Body of pancreas (tissue), 4 donors: ENCODE data around the gene CES2. TPM values are rescaled to one million over a fixed set of nuclear protein-coding genes. Genes with fewer than 3 reads are reported as not detected.

ENCODE experiments used
- ATAC-seq: fragments of 150-250 bp; one replicate; pipeline ENCODE4 v1.9.1; 2016
- DNase-seq, 4 donors: peaks; one replicate each; pipeline ENCODE4 v3.0.0-alpha.2; 2019
- H3K27ac ChIP-seq, 4 donors: fragments of 200-600 bp; sonication (generic); 1 replicate in 3 of 4; 2 replicates in 1 of 4; pipeline versions ENCODE4 v1.5.1 to v1.6.1; 2016 to 2019; ENCODE audit warnings: mild to moderate bottlenecking in 1 of 4, mixed read lengths in 1 of 4, moderate library complexity in 1 of 4
- H3K27me3 ChIP-seq, 2 donors: fragments of 200-600 bp; sonication (generic); one replicate each; pipeline ENCODE4 v1.6.0; 2016; ENCODE audit warnings: mild to moderate bottlenecking in 1 of 2
- H3K36me3 ChIP-seq, 2 donors: fragments of 200-600 bp; sonication (generic); replicated peaks in 1 of 2; 2 replicates each; pipeline ENCODE4 v1.5.1; 2016; ENCODE audit warnings: low read depth in 2 of 2; ENCODE audit not compliant: insufficient read depth in 1 of 2
- H3K4me1 ChIP-seq: fragments of 200-600 bp; sonication (generic); one replicate; pipeline ENCODE4 v1.6.0; 2016
- H3K4me3 ChIP-seq, 2 donors: fragments of 200-600 bp; sonication (generic); 1 replicate in 1 of 2; 2 replicates in 1 of 2; pipeline ENCODE4 v1.5.1; 2016 to 2019
- H3K9me3 ChIP-seq, 3 donors: fragments of 200-600 bp; sonication (generic); 1 replicate in 2 of 3; 2 replicates in 1 of 3; pipeline ENCODE4 v1.5.1; 2016
- CTCF ChIP-seq, 7 experiments: fragments of 450-650 bp in 4 of 7; fragments of 200-600 bp in 3 of 7; sonication (generic) in 3 of 7; IDR thresholded peaks; one replicate each; pipeline ENCODE4 v1.5.1; 2016 to 2019; ENCODE audit warnings: antibody characterized with exemption in 7 of 7
- POLR2A ChIP-seq, 3 donors: fragments of 450-650 bp; IDR thresholded peaks; one replicate each; pipeline ENCODE4 v1.6.1; 2016; ENCODE audit warnings: antibody characterized with exemption in 3 of 3, mild to moderate bottlenecking in 2 of 3
- WGBS, 2 donors: methylation state at CpG; one replicate each; pipeline ENCODE4 v1.1.5; 2017; 5-methylcytosine and 5-hydroxymethylcytosine counted together
- intact Hi-C: fragments of 100-400 bp; cut with DNase I; formaldehyde crosslinking; loops from one replicate; pipeline ENCODE4 v1.15.1; 2023
- total RNA-seq, 2 donors: library from RNA; depleted of rRNA; stranded (reverse); fragments of >200 nt; gene quantifications; one replicate each; pipeline ENCODE4 v1.1.0, GENCODE V29; 2016

CES2 gene
- total RNA-seq, 2 donors from 2014 or later = 24.9 to 29.3 TPM

GRCh38 chr16:66936889-66937554, 1.7 kb downstream of the CES2 start:
- no peak for TF ChIP-seq CTCF (IDR thresholded peaks at IDR 0.05)
- TF ChIP-seq POLR2A (IDR thresholded peaks at IDR 0.05) = no peak
- H3K27me3 ChIP-seq = no peaks in the 10 kb centered on the region
- H3K36me3 ChIP-seq = peaks cover 8% of the 10 kb centered on the region in 2 donors
- intact Hi-C loops = no loop called here
- no peak for DNase-seq
- no peak overlapping the region for H3K4me3 ChIP-seq
- WGBS, 2 donors = 83 to 89% methylated on average over 4 of the region's 4 CpGs
- H3K9me3 ChIP-seq = no peaks in the 10 kb centered on the region
- peaks cover 45% of the 10 kb centered on the region for H3K4me1 ChIP-seq
- no peak for ATAC-seq
- H3K27ac ChIP-seq = no peak overlapping the region

- intact Hi-C loops = no loop called here
- Histone ChIP-seq H3K9me3 (no peaks in the 10 kb centered on the region), H3K27ac (no peak overlapping the region), H3K27me3 (no peaks in the 10 kb centered on the region), H3K4me3 (no peak overlapping the region), H3K36me3 (peaks cover 10 to 14% of the 10 kb centered on the region in 2 donors), H3K4me1 (peaks cover 38% of the 10 kb centered on the region)
- TF ChIP-seq POLR2A (IDR thresholded peaks at IDR 0.05) (no peak), CTCF (IDR thresholded peaks at IDR 0.05) (no peak)
- DNase-seq (no peak), ATAC-seq (no peak)
- 88 to 100% methylated on average over 1 to 10 of the region's 10 CpGs for WGBS, 2 donors
These were observed 2.5 kb downstream of the CES2 start for GRCh38 chr16:66937725-66938337.

- Histone ChIP-seq H3K9me3 (no peaks in the 10 kb centered on the region), H3K27me3 (no peaks in the 10 kb centered on the region), H3K4me3 (no peak overlapping the region), H3K27ac (no peak overlapping the region), H3K4me1 (peaks cover 29% of the 10 kb centered on the region), H3K36me3 (peaks cover 10 to 14% of the 10 kb centered on the region in 2 donors)
- intact Hi-C loops = no loop called here
- DNase-seq (no peak), ATAC-seq (no peak)
- no peak for TF ChIP-seq POLR2A (IDR thresholded peaks at IDR 0.05)
- no peak for TF ChIP-seq CTCF (IDR thresholded peaks at IDR 0.05)
These were observed 4.0 kb downstream of the CES2 start for GRCh38 chr16:66939366-66939765.

GRCh38 chr16:66940236-66940635, 4.9 kb downstream of the CES2 start:
- peaks cover 10 to 14% of the 10 kb centered on the region in 2 donors for H3K36me3 ChIP-seq
- ATAC-seq (no peak), DNase-seq (no peak)
- H3K27ac ChIP-seq = no peak overlapping the region
- intact Hi-C loops = no loop called here
- no peak overlapping the region for H3K4me3 ChIP-seq
- H3K9me3 ChIP-seq = no peaks in the 10 kb centered on the region
- TF ChIP-seq CTCF (IDR thresholded peaks at IDR 0.05) (no peak), POLR2A (IDR thresholded peaks at IDR 0.05) (no peak)
- 90 to 92% methylated on average over 13 to 16 of the region's 16 CpGs for WGBS, 2 donors
- peaks cover 28% of the 10 kb centered on the region for H3K4me1 ChIP-seq
- no peaks in the 10 kb centered on the region for H3K27me3 ChIP-seq

- intact Hi-C loops = no loop called here
These were observed 7.7 kb downstream of the CES2 start for GRCh38 chr16:66942981-66943380.

More at GRCh38 chr16:66942981-66943380, 7.7 kb downstream of the CES2 start:
- peaks cover 3% of the 10 kb centered on the region for H3K4me1 ChIP-seq
- H3K27me3 ChIP-seq = no peaks in the 10 kb centered on the region
- no peak overlapping the region for H3K27ac ChIP-seq
- no peak overlapping the region for H3K4me3 ChIP-seq
- H3K36me3 ChIP-seq = peaks cover 10 to 14% of the 10 kb centered on the region in 2 donors
- ATAC-seq = no peak
- no peaks in the 10 kb centered on the region for H3K9me3 ChIP-seq
- WGBS, 2 donors = 90 to 100% methylated on average over 5 of the region's 5 CpGs
- TF ChIP-seq POLR2A (IDR thresholded peaks at IDR 0.05) (no peak), CTCF (IDR thresholded peaks at IDR 0.05) (no peak)
- DNase-seq = no peak
